ENCODE results near the gene CRY1.
"Not testable (repeated sequence)": the region's sequence is repeated elsewhere in the genome, so short reads cannot be mapped to it uniquely, and the experiment has no call there.

Gene CRY1

DNA sequence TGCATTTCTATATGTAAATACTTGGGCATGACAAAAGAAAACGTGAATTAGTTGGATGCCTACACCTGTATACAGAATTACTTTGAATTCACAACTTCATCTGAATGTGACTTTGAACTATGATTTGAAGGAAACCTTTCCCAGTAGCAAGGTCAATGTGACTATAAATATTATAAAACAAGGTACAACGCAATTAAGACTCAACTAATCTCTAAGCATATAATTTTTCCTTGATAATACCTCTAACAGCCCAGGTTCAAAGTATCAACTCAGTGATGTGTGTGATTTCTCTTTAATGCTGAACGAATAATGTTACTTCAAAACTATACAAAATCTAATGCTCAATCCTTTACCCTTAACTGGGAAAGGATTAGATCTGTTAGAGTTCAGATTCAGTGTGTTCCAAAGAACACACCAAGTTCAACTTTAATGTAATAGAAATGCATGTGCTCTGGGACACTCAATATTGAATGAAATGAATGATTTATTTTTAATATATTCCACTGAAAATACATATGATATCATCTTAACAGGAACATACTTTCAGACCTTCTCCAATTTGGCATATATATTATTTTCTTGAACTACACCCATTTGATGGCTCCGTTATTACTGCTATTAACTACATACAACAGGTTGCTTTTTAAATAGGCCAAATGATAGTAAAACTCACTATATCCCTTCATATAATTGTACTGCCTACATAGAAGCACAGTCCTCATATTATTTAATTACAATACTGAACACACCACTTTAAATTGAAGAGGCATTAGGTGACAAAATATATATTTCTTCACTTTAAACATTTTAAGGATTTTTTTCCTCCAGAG lies 66.3 kb downstream of the CRY1 start:
- no peak overlapping the region for H3K4me3 ChIP-seq (ENCODE audit: low read depth, low read length)
- TF ChIP-seq, protein P1, sequence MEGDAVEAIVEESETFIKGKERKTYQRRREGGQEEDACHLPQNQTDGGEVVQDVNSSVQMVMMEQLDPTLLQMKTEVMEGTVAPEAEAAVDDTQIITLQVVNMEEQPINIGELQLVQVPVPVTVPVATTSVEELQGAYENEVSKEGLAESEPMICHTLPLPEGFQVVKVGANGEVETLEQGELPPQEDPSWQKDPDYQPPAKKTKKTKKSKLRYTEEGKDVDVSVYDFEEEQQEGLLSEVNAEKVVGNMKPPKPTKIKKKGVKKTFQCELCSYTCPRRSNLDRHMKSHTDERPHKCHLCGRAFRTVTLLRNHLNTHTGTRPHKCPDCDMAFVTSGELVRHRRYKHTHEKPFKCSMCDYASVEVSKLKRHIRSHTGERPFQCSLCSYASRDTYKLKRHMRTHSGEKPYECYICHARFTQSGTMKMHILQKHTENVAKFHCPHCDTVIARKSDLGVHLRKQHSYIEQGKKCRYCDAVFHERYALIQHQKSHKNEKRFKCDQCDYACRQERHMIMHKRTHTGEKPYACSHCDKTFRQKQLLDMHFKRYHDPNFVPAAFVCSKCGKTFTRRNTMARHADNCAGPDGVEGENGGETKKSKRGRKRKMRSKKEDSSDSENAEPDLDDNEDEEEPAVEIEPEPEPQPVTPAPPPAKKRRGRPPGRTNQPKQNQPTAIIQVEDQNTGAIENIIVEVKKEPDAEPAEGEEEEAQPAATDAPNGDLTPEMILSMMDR (IDR thresholded peaks at IDR 0.05; ENCODE audit: borderline replicate concordance, insufficient read depth, low read depth, low read length) = no peak

DNA sequence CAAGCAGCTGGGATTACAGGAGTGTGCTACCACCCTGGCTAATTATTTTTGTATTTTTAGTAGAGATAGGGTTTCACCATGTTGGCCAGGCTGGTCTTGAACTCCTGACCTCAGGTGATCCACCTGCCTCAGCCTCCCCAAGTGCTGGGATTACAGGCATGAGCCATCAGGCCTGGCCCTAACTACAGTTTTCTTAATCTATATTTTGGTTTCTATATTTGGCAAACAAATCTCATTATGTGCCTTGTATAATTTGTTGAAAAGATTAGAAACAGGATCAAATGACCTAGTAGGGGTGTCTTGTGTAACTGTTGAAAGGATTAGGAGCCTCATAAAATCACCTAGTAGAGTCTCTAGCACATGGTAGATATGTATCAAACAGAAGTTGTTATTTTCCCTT lies 67.0 kb downstream of the CRY1 start:
- not testable (repeated sequence) for H3K4me3 ChIP-seq (ENCODE audit: low read depth, low read length)

DNA sequence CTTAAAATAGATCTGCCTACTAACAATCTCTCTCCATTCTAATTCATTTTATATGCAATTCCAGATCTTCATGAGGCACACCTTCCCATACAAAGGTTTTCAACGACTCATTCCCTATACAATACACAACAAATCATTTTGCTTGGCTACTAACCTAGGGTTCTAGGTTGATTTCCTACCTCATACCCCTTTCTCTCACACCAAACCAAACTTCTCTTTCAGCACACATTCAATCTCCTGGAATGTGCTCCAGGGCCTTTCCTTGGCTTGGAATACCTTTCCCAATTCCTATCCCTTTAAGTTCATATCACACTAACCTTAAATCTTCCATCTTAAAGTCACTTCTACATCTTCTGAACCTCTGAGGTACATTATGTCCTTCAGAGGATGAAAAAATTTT lies 67.7 kb downstream of the CRY1 start:
- H3K4me3 ChIP-seq (ENCODE audit: low read depth, low read length) = no peak overlapping the region
- TF ChIP-seq, protein P1 (IDR thresholded peaks at IDR 0.05; ENCODE audit: borderline replicate concordance, insufficient read depth, low read depth, low read length) = no peak

DNA sequence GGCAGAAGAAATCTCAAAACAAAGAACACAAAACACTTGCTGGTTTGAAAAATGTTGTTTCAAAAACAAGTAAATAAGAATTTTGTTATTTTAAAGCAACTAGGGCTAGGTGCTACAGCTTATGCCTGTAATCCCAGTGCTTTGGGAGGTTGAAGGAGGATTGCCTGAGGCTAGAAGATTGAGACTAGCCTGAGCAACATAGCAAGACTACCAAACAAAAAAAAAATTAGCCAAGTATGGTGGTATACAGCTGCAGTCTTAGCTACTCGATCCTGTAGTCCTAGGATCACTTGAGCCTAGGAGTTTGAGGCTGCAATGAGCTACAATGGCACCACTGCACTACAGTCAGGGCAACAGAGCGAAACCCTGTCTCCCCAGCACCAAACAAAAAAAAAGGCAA lies 73.8 kb downstream of the CRY1 start:
- H3K4me3 ChIP-seq (ENCODE audit: low read depth, low read length) = no peak overlapping the region
- TF ChIP-seq, protein P1 (IDR thresholded peaks at IDR 0.05; ENCODE audit: borderline replicate concordance, insufficient read depth, low read depth, low read length) = no peak

DNA sequence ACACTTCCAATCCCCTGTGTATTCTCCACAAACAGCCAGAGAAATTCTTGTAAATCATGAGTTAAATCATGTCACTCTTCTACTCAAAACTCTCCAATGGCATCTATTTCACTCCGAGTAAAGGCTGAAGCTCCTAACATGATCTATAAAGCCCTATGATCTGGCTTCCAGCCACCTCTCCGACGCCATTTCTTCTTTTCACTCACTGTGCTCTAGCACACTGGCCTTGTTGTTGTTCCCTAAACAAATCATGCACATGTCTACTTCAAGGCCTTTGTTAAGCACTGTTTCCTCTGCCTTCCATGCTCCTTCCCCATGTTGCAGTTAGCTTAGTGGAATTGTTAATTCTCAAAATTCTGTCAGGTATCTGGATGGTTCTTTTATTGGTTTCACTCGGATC lies 76.3 kb downstream of the CRY1 start:
- H3K4me3 ChIP-seq (ENCODE audit: low read depth, low read length) = no peak overlapping the region

DNA sequence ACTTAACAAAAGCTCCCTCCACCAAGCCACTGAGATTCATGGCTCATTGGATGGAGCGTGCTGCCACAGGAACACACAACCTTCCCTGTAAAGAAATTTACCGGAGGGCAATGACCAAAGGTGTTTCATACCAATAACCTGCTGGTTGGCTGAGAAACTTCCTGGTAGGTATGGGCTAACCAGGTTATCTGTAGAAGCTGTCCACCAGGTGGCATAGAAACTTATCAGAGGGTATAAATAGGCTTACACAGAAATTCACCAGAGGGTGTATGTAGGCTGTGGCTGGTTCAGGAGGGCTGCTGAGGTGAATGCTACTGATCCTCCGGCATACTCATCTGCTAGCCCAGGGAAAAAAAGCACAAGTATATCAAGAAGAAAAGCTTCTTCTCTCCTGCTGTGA lies 79.3 kb downstream of the CRY1 start:
- TF ChIP-seq, protein P1 (IDR thresholded peaks at IDR 0.05; ENCODE audit: borderline replicate concordance, insufficient read depth, low read depth, low read length) = no peak
- H3K4me3 ChIP-seq (ENCODE audit: low read depth, low read length) = no peak overlapping the region

More for the DNA sequence above, 76.3 kb downstream of the CRY1 start:
- TF ChIP-seq, protein P1 (IDR thresholded peaks at IDR 0.05; ENCODE audit: borderline replicate concordance, insufficient read depth, low read depth, low read length) = no peak

DNA sequence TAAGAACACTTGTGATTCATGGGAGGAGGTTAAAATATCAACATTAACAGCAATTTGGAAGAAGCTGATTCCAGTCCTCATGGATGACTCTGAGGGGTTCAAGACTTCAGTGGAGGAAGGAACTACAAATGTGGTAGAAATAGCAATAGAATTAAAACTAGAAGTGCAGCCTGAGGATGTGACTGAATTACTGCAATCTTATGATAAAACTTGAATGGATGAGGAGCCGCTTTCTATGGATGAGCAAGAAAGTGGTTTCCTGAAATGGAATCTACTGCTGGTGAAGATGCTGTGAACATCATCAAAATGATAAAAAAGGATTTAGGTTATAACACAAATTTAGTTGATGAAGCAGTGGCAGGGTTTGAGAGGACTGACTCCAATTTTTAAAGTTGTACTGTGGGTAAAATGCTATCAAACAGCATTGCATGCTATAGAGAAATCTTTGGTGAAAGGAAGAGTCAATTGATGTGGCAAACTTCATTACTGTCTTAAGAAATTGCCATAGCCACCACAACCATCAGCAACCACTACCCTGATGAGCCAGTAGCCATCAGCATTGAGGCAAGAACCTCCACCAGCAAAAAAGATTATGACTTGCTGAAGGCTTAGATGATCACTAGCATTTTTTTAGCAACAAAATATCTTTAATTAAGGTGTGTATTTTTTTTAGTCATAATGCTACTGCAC lies 80.5 kb downstream of the CRY1 start:
- no peak overlapping the region for H3K4me3 ChIP-seq (ENCODE audit: low read depth, low read length)
- TF ChIP-seq, protein P1 (IDR thresholded peaks at IDR 0.05; ENCODE audit: borderline replicate concordance, insufficient read depth, low read depth, low read length) = no peak
